OCI-LY3 (cell line): Measurements from ENCODE around the gene CDRT15.
"Not testable (repeated sequence)": the region's sequence is repeated elsewhere in the genome, so short reads cannot be mapped to it uniquely, and the experiment has no call there.

Experiments
- H2AFZ ChIP-seq: fragments of 200-600, 300-600 bp; shearing (Covaris generic); 2 replicates; pipeline ENCODE4 v1.6.0; 2014; ENCODE audit warnings: antibody characterized with exemption, low read depth, low read length
- H3K27ac ChIP-seq: fragments of 200-600, 300-600 bp; sonication (generic); 2 replicates; pipeline ENCODE4 v1.5.1; 2014; ENCODE audit warnings: mild to moderate bottlenecking, low read length, moderate library complexity, mixed read lengths
- H3K27me3 ChIP-seq: fragments of 200-600, 300-600 bp; sonication (generic); 2 replicates; pipeline ENCODE4 v1.6.1; 2014; ENCODE audit warnings: low read depth, low read length, mixed read lengths
- H3K36me3 ChIP-seq: fragments of 200-600, 300-600 bp; sonication (generic); replicated peaks from 2 replicates; pipeline ENCODE3; 2014; ENCODE audit warnings: low read depth, low read length, mixed read lengths
- H3K4me1 ChIP-seq: fragments of 300-600, 200-600 bp; sonication (generic); 2 replicates; pipeline ENCODE4 v1.6.1; 2014; ENCODE audit warnings: low read length, mixed read lengths
- H3K4me2 ChIP-seq: fragments of 200-600, 300-600 bp; sonication (generic); 2 replicates; pipeline ENCODE4 v1.6.1; 2014; ENCODE audit warnings: low read length, mixed read lengths
- H3K4me3 ChIP-seq: fragments of 300-600, 200-600 bp; sonication (generic); 2 replicates; pipeline ENCODE4 v1.5.1; 2014; ENCODE audit warnings: antibody characterized with exemption, mild to moderate bottlenecking, low read length, moderate library complexity
- H3K79me2 ChIP-seq: fragments of 300-600, 200-600 bp; shearing (Covaris generic); 2 replicates; pipeline ENCODE4 v1.6.1; 2014; ENCODE audit warnings: mild to moderate bottlenecking, low read length, mixed read lengths
- H3K9ac ChIP-seq: fragments of 300-600, 200-600 bp; shearing (Covaris generic); 2 replicates; pipeline ENCODE4 v1.6.0; 2014; ENCODE audit warnings: mild to moderate bottlenecking, low read length, moderate library complexity
- H3K9me3 ChIP-seq: fragments of 200-600, 300-600 bp; shearing (Covaris generic); 2 replicates; pipeline ENCODE4 v1.6.1; 2014; ENCODE audit warnings: low read length, mixed read lengths; ENCODE audit not compliant: insufficient read depth
- H4K20me1 ChIP-seq: fragments of 200-600, 300-600 bp; sonication (generic); 2 replicates; pipeline ENCODE4 v1.6.1; 2016; ENCODE audit warnings: low read length, mixed read lengths; ENCODE audit not compliant: insufficient read depth
- CTCF ChIP-seq: fragments of 200-600, 300-600 bp; sonication (generic); IDR thresholded peaks from 2 replicates; pipeline ENCODE4 v1.5.1; 2014; ENCODE audit warnings: antibody characterized with exemption, low read length, low read depth
- EZH2phosphoT487 ChIP-seq: fragments of 200-600 bp; shearing (Covaris generic); IDR thresholded peaks from 2 replicates; pipeline ENCODE4 v1.6.1; 2018; ENCODE audit warnings: antibody characterized with exemption, mixed run types, low read depth

The CDRT15 gene

GRCh38 chr17:14236762-14237161 is at the start of gene CDRT15:
Gene CDRT15, minus strand, starts transcription at chr17:14236862. Its CDS starts 29 bp downstream, at chr17:14236833.
- H3K27me3 ChIP-seq, H3K4me3 ChIP-seq, H3K4me1 ChIP-seq, H3K9me3 ChIP-seq, H2AFZ ChIP-seq, H3K79me2 ChIP-seq, H4K20me1 ChIP-seq, H3K27ac ChIP-seq, H3K9ac ChIP-seq, H3K4me2 ChIP-seq, H3K36me3 ChIP-seq: not testable (repeated sequence)

- Histone ChIP-seq H3K9ac (no peak overlapping the region), H3K27ac (no peak overlapping the region), H3K4me2 (no peak overlapping the region), H3K4me1 (no peaks in the 10 kb centered on the region), H3K27me3 (no peaks in the 10 kb centered on the region), H3K36me3 (no peaks in the 10 kb centered on the region), H3K9me3 (no peaks in the 10 kb centered on the region), H3K79me2 (no peaks in the 10 kb centered on the region), H3K4me3 (no peak overlapping the region), H2AFZ (no peak overlapping the region), H4K20me1 (no peaks in the 10 kb centered on the region)
- TF ChIP-seq CTCF: no peak
- TF ChIP-seq EZH2phosphoT487: no peak
Measured at GRCh38 chr17:14282726-14283125, 46.1 kb upstream of the CDRT15 start.

GRCh38 chr17:14281530-14281929 is 44.9 kb upstream of the CDRT15 start:
- Histone ChIP-seq H3K9me3 (no peaks in the 10 kb centered on the region), H3K27ac (no peak overlapping the region), H3K4me3 (no peak overlapping the region), H4K20me1 (no peaks in the 10 kb centered on the region), H2AFZ (no peak overlapping the region), H3K79me2 (no peaks in the 10 kb centered on the region), H3K27me3 (no peaks in the 10 kb centered on the region), H3K36me3 (no peaks in the 10 kb centered on the region), H3K9ac (no peak overlapping the region), H3K4me1 (no peaks in the 10 kb centered on the region), H3K4me2 (no peak overlapping the region)
- TF ChIP-seq EZH2phosphoT487 (no peak), CTCF (no peak)

GRCh38 chr17:14276535-14277250 is 40.0 kb upstream of the CDRT15 start:
- Histone ChIP-seq H3K4me3 (no peak overlapping the region), H4K20me1 (no peaks in the 10 kb centered on the region), H3K36me3 (no peaks in the 10 kb centered on the region), H3K27me3 (no peaks in the 10 kb centered on the region), H3K9ac (no peak overlapping the region), H3K79me2 (no peaks in the 10 kb centered on the region), H3K4me2 (no peak overlapping the region), H2AFZ (no peak overlapping the region), H3K27ac (no peak overlapping the region), H3K4me1 (no peaks in the 10 kb centered on the region), H3K9me3 (no peaks in the 10 kb centered on the region)
- TF ChIP-seq EZH2phosphoT487: no peak
- TF ChIP-seq CTCF: no peak
